Measurements from ENCODE around the gene ZNF680.

DNA sequence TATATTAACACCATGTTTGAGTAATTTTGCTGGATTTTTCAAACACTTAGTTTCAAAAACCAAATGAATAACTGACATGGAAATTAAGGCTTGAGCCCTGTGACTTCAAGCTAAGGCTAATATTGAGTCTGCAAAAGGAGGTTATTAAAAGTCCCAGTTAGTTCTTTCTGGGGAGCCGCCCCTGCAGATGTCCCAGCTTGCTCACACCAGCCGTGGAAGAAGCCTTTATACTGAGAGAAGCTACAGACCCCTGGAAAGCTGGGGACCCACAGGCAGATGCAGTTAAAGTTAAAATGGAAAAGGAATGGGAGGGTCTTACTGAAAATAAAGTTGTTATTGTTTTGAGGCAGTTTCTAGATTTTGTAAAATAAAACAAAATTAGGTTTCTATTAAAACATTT, 18.5 kb upstream of the ZNF680 start:
- TF ChIP-seq YY1 (IDR thresholded peaks at IDR 0.05; ENCODE audit: insufficient read depth, insufficient read length) (no peak), SUZ12 (IDR thresholded peaks at IDR 0.05; ENCODE audit: extremely low read depth, insufficient read depth, insufficient read length) (no peak)
